Measurements from ENCODE around the gene WARS2. TPM values are rescaled to one million over a fixed set of nuclear protein-coding genes. Genes with fewer than 3 reads are reported as not detected.

Gene WARS2
- polyA plus RNA-seq, 1 experiment = 17.7 TPM

- ChIA-PET POLR2A (no interaction called here), CTCF (interaction anchor here (0.6 to 3.2 kb wide), 3 partner anchors 18 to 361 kb away, joined by 3 to 10 read pairs (median 3); no protein-coding TSS in a partner anchor)
- no peak overlapping the region for H3K4me3 ChIP-seq (ENCODE audit: low read depth, low read length)
- H3K36me3 ChIP-seq (ENCODE audit: control insufficient read depth, insufficient read depth, low read length) = no peaks in the 10 kb centered on the region
- H3K27me3 ChIP-seq (ENCODE audit: control insufficient read depth, insufficient read depth, low read length) = no peaks in the 10 kb centered on the region
- DNase-seq (ENCODE audit: low read depth) = no peak
- TF ChIP-seq CTCF (IDR thresholded peaks at IDR 0.05; ENCODE audit: insufficient read depth, low read depth, low read length) = no peak
Measured at GRCh38 chr1:119079881-119080280, 60.6 kb downstream of the WARS2 start.

GRCh38 chr1:119075614-119076013 is 64.8 kb downstream of the WARS2 start:
- peak; percentile 35 for DNase-seq (ENCODE audit: low read depth)

DNA sequence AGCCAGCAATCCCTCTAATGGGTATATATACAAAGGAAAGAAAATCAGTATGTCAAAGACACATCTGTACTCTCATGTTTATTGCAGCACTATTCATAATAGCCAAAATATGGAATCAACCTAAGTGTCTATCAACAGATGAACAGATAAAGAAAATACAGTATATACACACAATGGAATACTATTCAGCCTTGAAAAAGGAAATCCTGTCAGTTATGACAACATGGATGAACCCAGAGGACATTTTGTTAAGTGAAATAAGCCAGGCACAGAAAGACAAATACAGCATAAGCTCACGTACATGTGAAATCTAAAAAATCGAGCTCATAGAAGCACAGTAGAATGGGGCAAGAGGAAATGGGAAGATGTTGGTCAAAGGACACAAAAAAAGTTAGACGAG is 69.1 kb downstream of the WARS2 start:
- POLR2A ChIA-PET = no interaction called here
- no peak overlapping the region for H3K4me3 ChIP-seq (ENCODE audit: low read depth, low read length)
- H3K36me3 ChIP-seq (ENCODE audit: control insufficient read depth, insufficient read depth, low read length) = no peaks in the 10 kb centered on the region
- TF ChIP-seq CTCF (IDR thresholded peaks at IDR 0.05; ENCODE audit: insufficient read depth, low read depth, low read length) = no peak
- no peaks in the 10 kb centered on the region for H3K27me3 ChIP-seq (ENCODE audit: control insufficient read depth, insufficient read depth, low read length)
- CTCF ChIA-PET = no interaction called here
- DNase-seq (ENCODE audit: low read depth) = no peak

More at GRCh38 chr1:119075614-119076013, 64.8 kb downstream of the WARS2 start:
- Histone ChIP-seq H3K36me3 (ENCODE audit: control insufficient read depth, insufficient read depth, low read length) (no peaks in the 10 kb centered on the region), H3K27me3 (ENCODE audit: control insufficient read depth, insufficient read depth, low read length) (no peaks in the 10 kb centered on the region), H3K4me3 (ENCODE audit: low read depth, low read length) (no peak overlapping the region)
- no peak for TF ChIP-seq CTCF (IDR thresholded peaks at IDR 0.05; ENCODE audit: insufficient read depth, low read depth, low read length)
- POLR2A ChIA-PET = no interaction called here
- CTCF ChIA-PET = no interaction called here

- no peak for DNase-seq (ENCODE audit: low read depth)
- Histone ChIP-seq H3K4me3 (ENCODE audit: low read depth, low read length) (no peak overlapping the region), H3K27me3 (ENCODE audit: control insufficient read depth, insufficient read depth, low read length) (no peaks in the 10 kb centered on the region), H3K36me3 (ENCODE audit: control insufficient read depth, insufficient read depth, low read length) (no peaks in the 10 kb centered on the region)
- ChIA-PET CTCF (interaction anchor here (2.1 kb wide), 1 partner anchor 10 kb away, joined by 5 read pairs; no protein-coding TSS in a partner anchor), POLR2A (no interaction called here)
- no peak for TF ChIP-seq CTCF (IDR thresholded peaks at IDR 0.05; ENCODE audit: insufficient read depth, low read depth, low read length)
Measured at GRCh38 chr1:119069682-119070081, 70.8 kb downstream of the WARS2 start.

GRCh38 chr1:119068427-119068826 is 72.0 kb downstream of the WARS2 start:
- Histone ChIP-seq H3K27me3 (ENCODE audit: control insufficient read depth, insufficient read depth, low read length) (no peaks in the 10 kb centered on the region), H3K4me3 (ENCODE audit: low read depth, low read length) (no peak overlapping the region), H3K36me3 (ENCODE audit: control insufficient read depth, insufficient read depth, low read length) (no peaks in the 10 kb centered on the region)
- POLR2A ChIA-PET = no interaction called here
- DNase-seq (ENCODE audit: low read depth) = no peak
- TF ChIP-seq CTCF (IDR thresholded peaks at IDR 0.05; ENCODE audit: insufficient read depth, low read depth, low read length) = no peak
- CTCF ChIA-PET = interaction anchor here (2.1 kb wide), 1 partner anchor 8 kb away, joined by 5 read pairs; no protein-coding TSS in a partner anchor
